HepG2 (cell line): Measurements from ENCODE around the gene SLC2A10. TPM values are rescaled to one million over a fixed set of nuclear protein-coding genes. Genes with fewer than 3 reads are reported as not detected.
A peak's percentile ranks its signal among the peaks of the same experiment; 100 is the strongest.

Experiments used
- BCL3 ChIP-seq: sonication (generic); formaldehyde crosslinking; IDR thresholded peaks from 2 replicates; pipeline ENCODE4 v1.5.1; 2020; ENCODE audit warnings: mild to moderate bottlenecking, missing genetic modification reagents, moderate library complexity
- GTF3A ChIP-seq: sonication (generic); formaldehyde crosslinking; conservative IDR thresholded peaks from 2 replicates; pipeline ENCODE4 v1.4.0; 2020; ENCODE audit warnings: mild to moderate bottlenecking, missing genetic modification reagents
- HOXA9 ChIP-seq: sonication (generic); formaldehyde crosslinking; IDR thresholded peaks from 2 replicates; pipeline ENCODE4 v1.8.1; 2022; ENCODE audit warnings: missing genetic modification reagents, mild to moderate bottlenecking, moderate library complexity, borderline replicate concordance
- IKZF1 ChIP-seq: fragments of 450-650 bp; IDR thresholded peaks from 2 replicates; pipeline ENCODE4 v1.7.1; 2016
- IKZF5 ChIP-seq: IDR thresholded peaks from 2 replicates; pipeline ENCODE4 v1.6.1; 2018; ENCODE audit warnings: missing genetic modification reagents, mild to moderate bottlenecking, missing compliant biosample characterization
- PRPF4 ChIP-seq: fragments of 200-400 bp; formaldehyde crosslinking; IDR thresholded peaks from 2 replicates; pipeline ENCODE4 v1.6.1; 2016; ENCODE audit warnings: low read length, low read depth; ENCODE audit not compliant: poor library complexity, severe bottlenecking
- SMAD1 ChIP-seq: sonication (generic); formaldehyde crosslinking; IDR thresholded peaks from 2 replicates; pipeline ENCODE4 v1.4.0; 2020; ENCODE audit warnings: missing genetic modification reagents, low read depth, mild to moderate bottlenecking, borderline replicate concordance
- SNAI1 ChIP-seq: sonication (generic); formaldehyde crosslinking; IDR thresholded peaks from 2 replicates; pipeline ENCODE4 v1.5.0; 2020; ENCODE audit warnings: mild to moderate bottlenecking, missing genetic modification reagents, borderline replicate concordance
- TCF7L2 ChIP-seq: IDR thresholded peaks from 2 replicates; pipeline ENCODE4 v1.6.1; 2011; ENCODE audit warnings: mild to moderate bottlenecking, low read depth, low read length, moderate library complexity
- TRIM24 ChIP-seq: sonication (generic); formaldehyde crosslinking; IDR thresholded peaks from 2 replicates; pipeline ENCODE4 v1.8.0; 2022; ENCODE audit warnings: mild to moderate bottlenecking, missing genetic modification reagents
- USF2 ChIP-seq, 2 experiments: sonication (generic) in 1 of 2; formaldehyde crosslinking in 1 of 2; IDR thresholded peaks; 2 replicates each; pipeline versions ENCODE4 v1.5.1 to v1.6.1; 2011 to 2020; ENCODE audit warnings: borderline replicate concordance in 1 of 2, low read depth in 1 of 2, low read length in 1 of 2, mild to moderate bottlenecking in 1 of 2, missing genetic modification reagents in 1 of 2, moderate library complexity in 1 of 2
- ZBED4 ChIP-seq: sonication (generic); formaldehyde crosslinking; IDR thresholded peaks from 2 replicates; pipeline ENCODE4 v1.4.0; 2020; ENCODE audit warnings: missing genetic modification reagents, borderline replicate concordance
- ZFAT ChIP-seq: sonication (generic); formaldehyde crosslinking; conservative IDR thresholded peaks from 2 replicates; pipeline ENCODE4 v1.8.1; 2023; ENCODE audit warnings: missing genetic modification reagents, inconsistent platforms
- ZFP37 ChIP-seq: sonication (generic); formaldehyde crosslinking; IDR thresholded peaks from 2 replicates; pipeline ENCODE4 v1.4.0; 2020; ENCODE audit warnings: missing genetic modification reagents, borderline replicate concordance
- ZNF230 ChIP-seq: sonication (generic); formaldehyde crosslinking; IDR thresholded peaks from 2 replicates; pipeline ENCODE4 v1.4.0; 2020; ENCODE audit warnings: mild to moderate bottlenecking, missing genetic modification reagents
- ZNF34 ChIP-seq: sonication (generic); formaldehyde crosslinking; IDR thresholded peaks from 2 replicates; pipeline ENCODE4 v1.4.0; 2020; ENCODE audit warnings: mild to moderate bottlenecking, missing genetic modification reagents, borderline replicate concordance
- ZNF460 ChIP-seq: sonication (generic); formaldehyde crosslinking; IDR thresholded peaks from 2 replicates; pipeline ENCODE4 v1.5.1; 2020; ENCODE audit warnings: missing genetic modification reagents, mild to moderate bottlenecking, borderline replicate concordance
- ZNF468 ChIP-seq: sonication (generic); formaldehyde crosslinking; IDR thresholded peaks from 2 replicates; pipeline ENCODE4 v1.8.0; 2022; ENCODE audit warnings: mild to moderate bottlenecking, moderate library complexity, missing genetic modification reagents
- ZNF510 ChIP-seq: sonication (generic); formaldehyde crosslinking; IDR thresholded peaks from 2 replicates; pipeline ENCODE4 v1.4.0; 2020; ENCODE audit warnings: low read depth, mild to moderate bottlenecking, missing genetic modification reagents
- ZNF678 ChIP-seq: sonication (generic); formaldehyde crosslinking; IDR thresholded peaks from 2 replicates; pipeline ENCODE4 v1.4.0; 2020; ENCODE audit warnings: mild to moderate bottlenecking, missing genetic modification reagents
- polyA plus RNA-seq, 8 experiments: library from polyadenylated mRNA; depleted of rRNA in 3 of 8; stranded (reverse) in 7 of 8; unstranded in 1 of 8; fragments of >200 nt; fragmentation: Illumina TruSeq in 4 of 8; extraction: Trizol in 4 of 8; gene quantifications; 2 replicates each; pipeline versions ENCODE4 v1.2.1 to v1.2.3, GENCODE V29; 2011 to 2016; ENCODE audit warnings: low read depth in 4 of 8, missing spikeins in 1 of 8, mixed read lengths in 1 of 8; ENCODE audit not compliant: insufficient read depth in 1 of 8
- total RNA-seq, 5 experiments: library from RNA; depleted of rRNA; stranded (reverse); fragments of >200 nt; fragmentation: Illumina TruSeq; extraction: Trizol; gene quantifications; 2 replicates each; pipeline ENCODE4 v1.2.3, GENCODE V29; 2016; ENCODE audit warnings: low read depth in 1 of 5

SLC2A10 gene
- total and polyA plus RNA-seq, 2 of the 13 experiments (the other 11 are each of a cell fraction or from before 2014, with no cell fraction given): 16.0 to 18.4 TPM

- TF ChIP-seq BCL3 (no peak), SNAI1 (CRISPR knock-in tag) (no peak), ZFP37 (no peak), USF2 (IDR thresholded peaks at IDR 0.05; ENCODE audit: low read depth, low read length) (no peak), USF2 (CRISPR knock-in tag; IDR thresholded peaks at IDR 0.05; ENCODE audit: borderline replicate concordance) (no peak), ZNF468 (CRISPR knock-in tag) (peak; percentile 10; the same call in 1 of the 2 replicates), ZNF230 (CRISPR knock-in tag) (no peak), IKZF5 (CRISPR knock-in tag) (no peak), SMAD1 (CRISPR knock-in tag) (no peak), ZFAT (CRISPR knock-in tag) (no peak), HOXA9 (CRISPR knock-in tag) (peak; percentile 65; the same call in 1 of the 2 replicates), GTF3A (CRISPR knock-in tag) (0 out of 2 replicates have a peak, but pooled peaks have one; percentile 62), ZNF510 (CRISPR knock-in tag) (peak; percentile 45), ZNF34 (CRISPR knock-in tag) (peak; percentile 61; the same call in 1 of the 2 replicates), IKZF1 (no peak), TRIM24 (CRISPR knock-in tag) (no peak), ZNF460 (no peak), ZNF678 (CRISPR knock-in tag) (peak; percentile 6; the same call in 1 of the 2 replicates), PRPF4 (peak; percentile 61), TCF7L2 (no peak), ZBED4 (CRISPR knock-in tag) (no peak)
These were observed 35.8 kb upstream of the SLC2A10 start (continued) for GRCh38 chr20:46673394-46674252.
